ENCODE data around the gene C6orf141.

DNA sequence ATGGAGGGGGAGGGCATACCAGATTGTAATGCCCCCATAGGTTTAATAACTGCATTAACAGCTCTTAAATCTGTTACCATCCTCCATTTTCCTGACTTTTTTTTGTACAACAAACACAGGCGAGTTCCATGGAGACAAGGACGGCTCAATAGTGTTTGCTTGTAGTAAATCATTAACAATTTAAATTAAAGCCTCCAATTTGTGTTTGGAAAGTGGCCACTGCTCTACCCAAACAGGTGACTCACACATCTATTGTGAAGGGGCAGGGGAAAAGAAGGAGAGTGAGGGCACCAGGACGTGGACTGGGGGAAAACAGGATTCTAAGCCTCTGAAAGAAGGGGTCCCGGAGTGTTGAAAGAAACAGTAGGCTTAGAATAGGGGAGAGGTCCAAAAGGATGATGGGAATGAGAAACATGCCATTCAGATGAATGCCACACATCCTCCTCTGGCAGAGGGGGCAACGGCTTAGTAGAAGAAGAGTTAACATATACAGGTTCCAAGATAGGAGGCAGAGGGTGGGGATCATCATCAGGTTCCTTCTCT lies 43.8 kb upstream of the C6orf141 start:
- TF ChIP-seq, protein P1, sequence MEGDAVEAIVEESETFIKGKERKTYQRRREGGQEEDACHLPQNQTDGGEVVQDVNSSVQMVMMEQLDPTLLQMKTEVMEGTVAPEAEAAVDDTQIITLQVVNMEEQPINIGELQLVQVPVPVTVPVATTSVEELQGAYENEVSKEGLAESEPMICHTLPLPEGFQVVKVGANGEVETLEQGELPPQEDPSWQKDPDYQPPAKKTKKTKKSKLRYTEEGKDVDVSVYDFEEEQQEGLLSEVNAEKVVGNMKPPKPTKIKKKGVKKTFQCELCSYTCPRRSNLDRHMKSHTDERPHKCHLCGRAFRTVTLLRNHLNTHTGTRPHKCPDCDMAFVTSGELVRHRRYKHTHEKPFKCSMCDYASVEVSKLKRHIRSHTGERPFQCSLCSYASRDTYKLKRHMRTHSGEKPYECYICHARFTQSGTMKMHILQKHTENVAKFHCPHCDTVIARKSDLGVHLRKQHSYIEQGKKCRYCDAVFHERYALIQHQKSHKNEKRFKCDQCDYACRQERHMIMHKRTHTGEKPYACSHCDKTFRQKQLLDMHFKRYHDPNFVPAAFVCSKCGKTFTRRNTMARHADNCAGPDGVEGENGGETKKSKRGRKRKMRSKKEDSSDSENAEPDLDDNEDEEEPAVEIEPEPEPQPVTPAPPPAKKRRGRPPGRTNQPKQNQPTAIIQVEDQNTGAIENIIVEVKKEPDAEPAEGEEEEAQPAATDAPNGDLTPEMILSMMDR (optimal IDR thresholded peaks at IDR 0.05 in 1 of 3, IDR thresholded peaks at IDR 0.05 in 1 of 3, conservative IDR thresholded peaks at IDR 0.05 in 1 of 3; ENCODE audit: extremely low read depth in 1 of 3, insufficient read depth in 2 of 3, low read length in 3 of 3) = no peak
- no peak for TF ChIP-seq EZH2 (IDR thresholded peaks at IDR 0.05; ENCODE audit: low read length)

Measured in keratinocyte (primary cell).